AG04450 (cell line): ENCODE measurements around the gene ARMC6. TPM values are rescaled to one million over a fixed set of nuclear protein-coding genes. Genes with fewer than 3 reads are reported as not detected.

Experiments
- CTCF ChIA-PET: fragments of 300-600, 350-600 bp; formaldehyde crosslinking; extraction: SDS; loops from one replicate; lab custom pipeline; 2022; ENCODE audit warnings: antibody characterized with exemption, inconsistent platforms; lab: Charles Lee
- POLR2A ChIA-PET: fragments of 350-600 bp; formaldehyde crosslinking; extraction: SDS; loops from one replicate; lab custom pipeline; 2021; ENCODE audit warnings: antibody characterized with exemption, inconsistent platforms; lab: Yijun Ruan, JAX
- DNase-seq: peaks from one replicate; pipeline ENCODE4 v3.0.0-alpha.2; 2011; ENCODE audit warnings: low read depth, low spot score
- H3K27ac ChIP-seq: one replicate; pipeline ENCODE4 v1.5.1; 2012; ENCODE audit warnings: low read depth, low read length, control low read depth
- H3K27me3 ChIP-seq: one replicate; pipeline ENCODE4 v1.6.0; 2012; ENCODE audit warnings: low read length; ENCODE audit not compliant: control insufficient read depth, insufficient read depth
- H3K4me3 ChIP-seq: 2 replicates; pipeline ENCODE4 v1.5.1; 2011; ENCODE audit warnings: mild to moderate bottlenecking, low read depth, low read length, control low read depth
- H3K9me3 ChIP-seq: 2 replicates; pipeline ENCODE4 v1.5.1; 2012; ENCODE audit warnings: low read length; ENCODE audit not compliant: control insufficient read depth, insufficient read depth
- CTCF ChIP-seq: IDR thresholded peaks from 2 replicates; pipeline ENCODE4 v1.5.1; 2011; ENCODE audit warnings: low read depth, low read length, control low read depth, inconsistent platforms
- polyA plus RNA-seq: library from polyadenylated mRNA; depleted of rRNA; stranded (reverse); fragments of >200 nt; gene quantifications from 2 replicates; pipeline ENCODE4 v1.2.3, GENCODE V29; 2011

ARMC6 gene
- polyA plus RNA-seq, 1 experiment, result 18.9 TPM

GRCh38 chr19:19050104-19050503 lies 16.7 kb downstream of the ARMC6 start:
- TF ChIP-seq CTCF, result no peak
- ChIA-PET CTCF (interaction anchor here (2.3 kb wide), 1 partner anchor 125 kb away, joined by 5 read pairs; no protein-coding TSS in a partner anchor), POLR2A (no interaction called here)
- no peaks in the 10 kb centered on the region; the same call in 1 of the 2 replicates for H3K9me3 ChIP-seq
- no peak overlapping the region for H3K4me3 ChIP-seq
- H3K27ac ChIP-seq, result no peak overlapping the region
- H3K27me3 ChIP-seq, result no peaks in the 10 kb centered on the region
- DNase-seq, result no peak

DNA sequence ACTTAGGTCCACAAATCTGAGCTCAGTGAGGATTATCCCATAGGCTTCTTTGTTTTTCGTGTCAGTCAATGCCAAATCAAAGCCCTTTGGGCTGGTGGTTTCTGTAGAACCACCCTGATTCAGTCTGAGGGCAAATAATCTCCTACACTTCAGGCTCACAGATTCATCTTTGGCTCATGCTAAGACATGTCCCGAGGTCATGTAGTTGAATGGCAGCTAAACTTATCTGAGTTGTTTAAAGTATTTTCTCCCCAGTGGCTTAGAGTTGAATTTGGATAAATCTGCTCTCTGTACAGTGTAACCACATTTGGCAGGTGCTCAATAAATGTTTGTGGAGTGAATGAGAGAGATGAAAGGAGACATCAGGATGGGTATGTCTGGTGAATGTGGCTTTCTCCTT lies 17.3 kb downstream of the ARMC6 start:
- Histone ChIP-seq H3K27ac (no peak overlapping the region), H3K4me3 (no peak overlapping the region), H3K9me3 (no peaks in the 10 kb centered on the region; the same call in 1 of the 2 replicates), H3K27me3 (no peaks in the 10 kb centered on the region)
- POLR2A ChIA-PET, result no interaction called here
- CTCF ChIA-PET, result interaction anchor here (1.4 to 2.3 kb wide), 2 partner anchors 10 to 124 kb away, joined by 3 to 5 read pairs; no protein-coding TSS in a partner anchor
- no peak for TF ChIP-seq CTCF
- DNase-seq, result no peak

DNA sequence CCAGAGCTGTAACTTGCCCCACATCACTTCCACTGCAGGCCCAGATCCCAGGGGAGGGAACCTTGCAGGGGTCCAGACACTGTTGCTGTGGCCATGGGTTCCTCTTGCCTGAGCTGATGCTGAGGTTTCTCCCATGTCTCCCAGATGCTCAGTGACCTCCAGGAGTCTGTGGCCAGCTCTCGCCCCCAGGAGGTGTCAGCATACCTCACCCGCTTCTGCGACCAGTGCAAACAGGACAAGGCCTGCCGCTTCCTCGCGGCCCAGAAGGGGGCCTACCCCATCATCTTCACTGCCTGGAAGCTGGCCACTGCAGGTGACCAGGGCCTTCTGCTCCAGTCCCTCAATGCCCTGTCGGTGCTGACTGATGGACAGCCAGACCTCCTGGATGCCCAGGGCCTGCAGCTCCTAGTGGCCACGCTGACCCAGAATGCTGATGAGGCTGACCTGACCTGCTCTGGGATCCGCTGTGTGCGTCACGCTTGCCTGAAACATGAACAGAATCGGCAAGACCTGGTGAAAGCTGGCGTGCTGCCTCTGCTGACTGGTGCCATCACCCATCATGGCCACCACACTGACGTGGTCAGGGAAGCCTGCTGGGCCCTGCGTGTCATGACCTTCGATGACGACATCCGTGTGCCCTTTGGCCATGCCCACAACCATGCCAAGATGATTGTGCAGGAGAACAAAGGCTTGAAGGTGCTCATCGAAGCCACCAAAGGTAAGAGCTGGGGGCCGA lies 18.2 kb downstream of the ARMC6 start:
- ChIA-PET POLR2A (interaction anchor here (0.6 kb wide), 1 partner anchor 77 kb away, joined by 3 read pairs; no protein-coding TSS in a partner anchor), CTCF (interaction anchor here (0.7 to 1.9 kb wide), 3 partner anchors 11 to 186 kb away, joined by 3 to 9 read pairs (median 3); no protein-coding TSS in a partner anchor)
- no peak overlapping the region for H3K4me3 ChIP-seq
- no peak for TF ChIP-seq CTCF
- no peak for DNase-seq
- no peaks in the 10 kb centered on the region for H3K27me3 ChIP-seq
- no peak overlapping the region for H3K27ac ChIP-seq
- no peaks in the 10 kb centered on the region; the same call in 1 of the 2 replicates for H3K9me3 ChIP-seq

DNA sequence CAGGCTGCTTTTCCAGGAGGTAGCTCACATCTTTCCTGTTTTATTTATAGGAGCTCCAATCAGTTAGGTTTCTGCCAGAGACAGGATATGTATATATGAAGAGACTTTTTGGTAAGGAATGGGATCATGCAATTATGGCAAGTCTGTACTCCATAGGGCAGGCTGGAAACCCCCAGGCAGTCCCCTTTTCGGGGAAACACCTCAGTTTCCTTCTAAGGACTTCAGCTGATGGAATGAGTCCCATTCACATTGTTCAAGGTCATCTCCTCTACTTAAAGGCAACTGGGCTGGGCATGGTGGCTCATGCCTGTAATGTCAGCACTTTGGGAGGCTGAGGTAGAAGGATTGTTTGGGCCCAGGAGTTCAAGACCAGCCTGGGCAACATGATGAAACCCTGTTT lies 19.5 kb downstream of the ARMC6 start:
- TF ChIP-seq CTCF, result no peak

More for the DNA sequence above, 19.5 kb downstream of the ARMC6 start:
- ChIA-PET CTCF (interaction anchor here (0.6 to 1.9 kb wide), 3 partner anchors 14 to 122 kb away, joined by 3 to 9 read pairs (median 5); no protein-coding TSS in a partner anchor), POLR2A (no interaction called here)
- H3K4me3 ChIP-seq, result no peak overlapping the region
- H3K9me3 ChIP-seq, result no peaks in the 10 kb centered on the region; the same call in 1 of the 2 replicates
- H3K27ac ChIP-seq, result no peak overlapping the region
- H3K27me3 ChIP-seq, result no peaks in the 10 kb centered on the region
- DNase-seq, result no peak
